Motor neuron (in vitro differentiated cells): ENCODE data around the gene TMEM208. TPM values are rescaled to one million over a fixed set of nuclear protein-coding genes. Genes with fewer than 3 reads are reported as not detected.

Source experiments
- ATAC-seq, 8 experiments: fragments of 200-7000 bp; cut with Tn5 transposase; replicated peaks in 6 of 8; 2 replicates each; pipeline ENCODE4 v1.8.0; 2021; ENCODE audit warnings: mild to moderate bottlenecking in 8 of 8, moderate library complexity in 8 of 8
- H3K27ac ChIP-seq, 2 donors: fragments of 250-450 bp; sonication (Bioruptor Pico); 2 replicates each; pipeline ENCODE4 v1.9.0; 2021; ENCODE audit warnings: antibody characterized with exemption in 2 of 2, mild to moderate bottlenecking in 2 of 2, moderate library complexity in 1 of 2
- H3K4me1 ChIP-seq, 2 donors: fragments of 250-450 bp; sonication (Bioruptor Pico); replicated peaks in 1 of 2; 2 replicates each; pipeline ENCODE4 v1.6.1; 2021; ENCODE audit warnings: antibody characterized with exemption in 2 of 2, mild to moderate bottlenecking in 2 of 2, moderate library complexity in 1 of 2
- H3K4me3 ChIP-seq, 5 donors: fragments of 250-450 bp; sonication (Bioruptor Pico); 2 replicates each; pipeline ENCODE4 v1.9.0; 2021; ENCODE audit warnings: antibody characterized with exemption in 5 of 5, mild to moderate bottlenecking in 5 of 5, moderate library complexity in 4 of 5
- WGBS, 10 experiments: fragments of 450-650 bp; shearing (Covaris generic); methylation state at CpG; one replicate each; pipeline ENCODE4 v1.0.0; 2022; 5-methylcytosine and 5-hydroxymethylcytosine counted together
- in situ Hi-C, 9 experiments: fragments of 400-800 bp; cut with MboI; loops; one replicate each; pipeline ENCODE4 v1.15.0; 2021; ENCODE audit warnings: low sequenced_read_pairs in 9 of 9, low pct_unique_long_range_greater_than_20kb in 2 of 9; ENCODE audit not compliant: unreplicated experiment in 9 of 9
- total RNA-seq, 8 experiments: library from RNA; unstranded; fragments of 300-600 nt; gene quantifications; 2 replicates each; pipeline versions ENCODE4 v1.2.3 to v1.2.4, GENCODE V29; 2022

TMEM208 gene
- total RNA-seq, 8 experiments from 2014 or later: 39.4 to 83.1 (median 58.0) TPM

DNA sequence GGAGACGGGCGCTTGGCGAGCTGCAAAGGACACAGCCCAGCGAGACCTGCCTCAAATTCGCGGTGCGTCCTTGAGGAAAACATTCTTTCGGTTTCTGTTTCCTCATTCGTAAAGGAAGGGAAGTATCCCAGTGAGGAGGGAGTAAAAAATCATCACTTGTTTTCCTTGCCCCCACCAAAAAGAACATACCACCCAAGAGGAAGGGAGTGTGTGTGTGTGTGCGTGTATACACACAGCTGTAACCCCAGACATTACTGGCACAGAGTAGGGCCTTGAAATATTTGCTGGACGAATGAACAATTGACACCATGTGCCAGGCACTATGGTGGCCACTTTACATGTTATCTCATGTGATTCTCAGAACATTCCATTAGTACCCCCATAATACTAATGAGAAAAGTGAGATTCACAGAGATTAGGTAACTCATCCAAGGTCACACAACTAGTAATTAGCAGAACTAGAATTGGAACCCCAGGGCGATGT, 41.2 kb upstream of the TMEM208 start:
- Histone ChIP-seq H3K4me3 (peak overlapping the region in 2 of 5 donors; percentile 86), H3K27ac (no peak overlapping the region), H3K4me1 (peaks cover 19 to 21% of the 10 kb centered on the region in 2 donors)
- 0 to 33% (median 17%) methylated on average over 1 to 9 of the region's 12 CpGs; no CpG with 5 or more reads in 1 of the 10 experiments for WGBS, 10 experiments
- in situ Hi-C loops: no loop called here
- ATAC-seq: no peak

DNA sequence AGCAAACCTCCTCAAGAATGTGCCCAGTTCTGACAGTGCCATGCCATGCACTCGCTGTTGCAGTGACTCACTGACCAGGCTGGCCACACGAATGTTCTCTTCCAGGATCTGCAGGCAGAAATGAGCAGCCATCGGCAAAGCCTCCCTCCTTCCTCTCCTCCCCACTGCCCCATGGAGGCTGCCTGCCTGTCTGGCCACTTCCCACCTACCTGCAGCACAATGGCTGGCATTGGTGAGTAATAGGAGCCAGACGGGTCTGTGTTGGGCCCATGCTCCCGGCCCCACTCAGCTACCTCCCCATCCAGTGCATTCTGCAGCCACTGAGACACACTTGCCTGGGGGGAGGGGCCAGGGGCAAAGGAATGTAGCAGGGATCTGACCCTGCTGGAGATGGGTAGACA, 40.4 kb upstream of the TMEM208 start:
- no peak for ATAC-seq
- in situ Hi-C loops: no loop called here
- no peak overlapping the region for H3K27ac ChIP-seq
- no peak overlapping the region for H3K4me3 ChIP-seq
- 20 to 59% (median 52%) methylated on average over 2 to 3 of the region's 5 CpGs; no CpG with 5 or more reads in 7 of the 10 experiments for WGBS, 10 experiments
- peaks cover 19% of the 10 kb centered on the region in 2 donors for H3K4me1 ChIP-seq

DNA sequence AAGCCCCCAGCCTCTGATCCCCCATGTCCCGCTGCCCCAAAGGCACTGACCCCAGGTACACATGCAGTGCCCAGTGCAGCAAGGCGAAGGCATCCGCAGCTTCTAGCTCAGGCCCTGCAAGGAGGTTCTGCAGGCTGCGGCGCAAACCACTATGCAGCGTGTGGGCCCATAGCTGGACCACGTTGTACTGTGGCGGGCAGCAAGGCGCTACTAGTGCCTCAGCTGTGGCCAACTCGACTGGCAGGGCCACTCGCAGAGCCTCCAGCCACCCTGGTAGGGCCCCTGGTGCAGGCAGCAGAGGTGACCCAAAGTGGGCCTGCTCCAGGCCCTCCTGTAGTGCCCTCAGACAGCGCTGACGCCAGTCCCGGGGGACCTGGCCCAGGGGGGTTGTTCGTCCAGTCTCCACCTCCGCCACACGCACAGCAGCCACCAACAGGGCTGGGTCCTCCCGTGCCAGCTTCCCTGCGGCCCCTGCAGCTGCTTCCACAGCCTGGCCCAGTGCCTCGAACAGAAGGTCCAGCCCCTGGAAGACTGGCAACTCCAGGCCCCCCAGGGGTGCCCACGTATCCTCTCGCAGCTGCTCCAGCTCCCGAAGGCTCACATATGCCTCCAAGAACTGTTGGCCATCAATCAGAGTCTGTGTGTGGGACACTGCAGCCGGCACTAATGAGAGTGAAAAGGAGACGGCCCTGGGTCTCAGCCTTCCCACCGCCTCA, 39.6 kb upstream of the TMEM208 start:
- WGBS, 10 experiments: 53 to 86% (median 60%) methylated on average over 1 to 8 of the region's 26 CpGs; no CpG with 5 or more reads in 7 of the 10 experiments
- H3K27ac ChIP-seq: no peak overlapping the region
- peaks cover 14 to 17% of the 10 kb centered on the region in 2 donors for H3K4me1 ChIP-seq
- in situ Hi-C loops: no loop called here
- ATAC-seq: no peak
- no peak overlapping the region for H3K4me3 ChIP-seq

DNA sequence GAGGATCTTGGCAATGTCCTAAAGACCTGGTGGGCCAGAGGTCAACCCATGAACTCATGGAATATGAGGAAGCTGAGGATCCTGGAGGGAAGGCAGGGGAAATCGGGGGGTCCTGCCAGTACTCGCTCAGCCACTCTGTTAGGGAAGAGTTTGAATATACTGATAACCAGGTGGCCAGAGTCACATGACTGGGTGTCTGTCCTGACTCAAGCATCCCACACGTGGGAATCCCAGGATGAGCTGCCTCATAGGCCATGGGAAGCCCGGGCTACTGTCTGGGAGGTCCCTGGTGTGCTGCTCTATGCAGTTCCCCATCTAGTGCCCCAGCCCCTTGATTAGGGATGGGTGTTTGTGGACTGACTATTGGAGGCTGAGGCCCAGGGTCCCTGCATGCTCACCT, 38.6 kb upstream of the TMEM208 start:
- H3K4me3 ChIP-seq: no peak overlapping the region
- 40 to 93% (median 55%) methylated on average over 1 to 3 of the region's 4 CpGs; no CpG with 5 or more reads in 5 of the 10 experiments for WGBS, 10 experiments
- no peak for ATAC-seq
- in situ Hi-C loops: no loop called here
- peaks cover 14 to 15% of the 10 kb centered on the region in 2 donors for H3K4me1 ChIP-seq
- H3K27ac ChIP-seq: no peak overlapping the region

DNA sequence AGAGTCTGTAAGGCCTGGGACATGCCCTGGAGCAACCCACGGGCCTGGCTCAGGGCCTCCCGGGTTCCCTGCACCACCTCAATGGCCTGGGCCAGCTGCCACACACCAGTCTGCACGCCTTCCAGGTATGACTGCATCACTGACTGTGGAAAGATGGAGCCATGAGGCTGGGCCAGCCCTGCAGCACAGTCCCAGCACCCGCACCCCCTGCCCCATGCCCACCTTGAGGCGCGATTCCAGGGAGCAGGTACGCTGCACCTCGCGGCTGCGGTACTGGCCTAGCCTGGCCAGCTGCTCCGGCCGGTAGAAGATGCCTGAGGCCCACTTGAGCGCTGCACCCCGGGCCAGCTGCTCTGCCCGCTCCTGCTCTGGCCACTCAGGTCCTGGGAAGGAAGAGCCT, 38.1 kb upstream of the TMEM208 start:
- Histone ChIP-seq H3K4me3 (no peak overlapping the region), H3K27ac (no peak overlapping the region), H3K4me1 (peaks cover 17 to 18% of the 10 kb centered on the region in 2 donors)
- 80 to 96% (median 85%) methylated on average over 1 to 10 of the region's 15 CpGs; no CpG with 5 or more reads in 5 of the 10 experiments for WGBS, 10 experiments
- in situ Hi-C loops: no loop called here
- no peak for ATAC-seq

GRCh38 chr16:67190041-67190440, 36.9 kb upstream of the TMEM208 start, which contains the start of gene EXOC3L1:
TSS of gene EXOC3L1 (minus strand) at chr16:67190136. CDS start at chr16:67189676, 460 bp downstream.
- H3K4me1 ChIP-seq: peaks cover 16 to 17% of the 10 kb centered on the region in 2 donors
- H3K27ac ChIP-seq: no peak within 1 kb of the TSS
- in situ Hi-C loops: no loop called here
- no peak for ATAC-seq
- no peak within 1 kb of the TSS for H3K4me3 ChIP-seq
- WGBS, 10 experiments: 80% methylated on average over 1 of the region's 6 CpGs; no CpG with 5 or more reads in 9 of the 10 experiments

GRCh38 chr16:67190448-67191399, 36.2 kb upstream of the TMEM208 start:
- ATAC-seq: no peak
- in situ Hi-C loops: no loop called here
- Histone ChIP-seq H3K4me1 (peaks cover 15 to 16% of the 10 kb centered on the region in 2 donors), H3K27ac (no peak overlapping the region), H3K4me3 (no peak overlapping the region)
- 20 to 100% (median 79%) methylated on average over 1 to 10 of the region's 13 CpGs; no CpG with 5 or more reads in 1 of the 10 experiments for WGBS, 10 experiments

DNA sequence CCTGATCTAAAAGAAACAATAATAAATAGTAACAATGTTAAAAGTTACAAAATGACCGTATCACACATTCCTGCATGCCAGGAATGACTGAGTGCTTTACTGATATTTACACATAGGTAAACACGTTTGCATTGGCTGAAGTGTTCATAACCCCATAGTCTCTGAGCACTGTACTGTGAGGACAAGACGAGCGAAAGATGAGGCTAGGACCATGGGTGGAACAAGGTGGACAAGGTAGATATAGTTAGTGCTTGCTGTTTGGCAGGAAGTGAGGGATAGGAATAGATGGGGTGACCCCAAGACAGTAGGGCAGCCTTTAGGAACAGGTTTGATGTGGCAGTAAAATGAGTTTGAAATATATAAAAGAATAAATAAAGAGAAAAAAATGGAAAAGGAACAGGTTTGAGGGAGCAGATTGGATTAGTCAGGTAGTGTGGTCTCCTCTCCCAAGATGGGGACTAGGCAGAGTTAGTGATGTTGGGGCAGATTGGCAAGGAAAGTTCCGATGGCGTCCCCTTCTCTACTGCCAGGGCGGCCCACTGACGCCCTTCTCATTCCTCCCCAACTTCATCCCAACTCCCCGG, 35.4 kb upstream of the TMEM208 start:
- in situ Hi-C loops: no loop called here
- ATAC-seq: peak in 1 of 8 experiments; percentile 33
- H3K27ac ChIP-seq: no peak overlapping the region
- H3K4me1 ChIP-seq: peaks cover 12 to 16% of the 10 kb centered on the region in 2 donors
- WGBS, 10 experiments: 18 to 81% (median 63%) methylated on average over 2 to 9 of the region's 9 CpGs; no CpG with 5 or more reads in 1 of the 10 experiments
- peak overlapping the region; percentile 79 to 98 (median 89) for H3K4me3 ChIP-seq

GRCh38 chr16:67191995-67192681, 34.8 kb upstream of the TMEM208 start, which contains the start of gene E2F4:
TSS of gene E2F4 (plus strand) at chr16:67192155. CDS start at chr16:67192228, 73 bp downstream.
- WGBS, 10 experiments: 0% methylated on average over 1 to 17 of the region's 54 CpGs; no CpG with 5 or more reads in 4 of the 10 experiments

GRCh38 chr16:67192781-67193361, 34.1 kb upstream of the TMEM208 start:
- Histone ChIP-seq H3K27ac (peak overlapping the region; percentile 86 to 92), H3K4me3 (peak overlapping the region; percentile 79 to 98 (median 89)), H3K4me1 (peaks cover 12 to 16% of the 10 kb centered on the region in 2 donors)
- in situ Hi-C loops: no loop called here
- WGBS, 10 experiments: 10 to 36% (median 20%) methylated on average over 1 to 6 of the region's 17 CpGs; no CpG with 5 or more reads in 7 of the 10 experiments
- ATAC-seq: no peak

More at GRCh38 chr16:67191995-67192681, 34.8 kb upstream of the TMEM208 start, which contains the start of gene E2F4:
- ATAC-seq: peak; percentile 92 to 99 (median 95)
- Histone ChIP-seq H3K27ac (peak within 1 kb of the TSS; percentile 86 to 92), H3K4me1 (peaks cover 12 to 16% of the 10 kb centered on the region in 2 donors), H3K4me3 (peak within 1 kb of the TSS; percentile 79 to 98 (median 89))
- in situ Hi-C loops: no loop called here

- Histone ChIP-seq H3K4me1 (peaks cover 12 to 16% of the 10 kb centered on the region in 2 donors), H3K27ac (no peak overlapping the region), H3K4me3 (peak overlapping the region in 4 of 5 donors; percentile 79 to 98 (median 88))
- no peak for ATAC-seq
- in situ Hi-C loops: no loop called here
Measured at GRCh38 chr16:67193536-67193935, 33.4 kb upstream of the TMEM208 start.
